HL-60/S4 (cell line): ENCODE data around the gene ATP10A.
"Not testable (repeated sequence)": the region's sequence is repeated elsewhere in the genome, so short reads cannot be mapped to it uniquely, and the experiment has no call there.

Source experiments
- in situ Hi-C: fragments of 300-500 bp; cut with MboI; formaldehyde crosslinking; loops from 2 replicates; pipeline ENCODE4 v1.14.3; 2022; ENCODE audit warnings: low sequenced_read_pairs

Gene ATP10A

GRCh38 chr15:25883463-25884259, 20.5 kb upstream of the ATP10A start:
- in situ Hi-C loops, result no loop called here

- in situ Hi-C loops, result no loop called here
Measured at GRCh38 chr15:25882466-25882865, 19.3 kb upstream of the ATP10A start.

GRCh38 chr15:25880877-25881276, 17.8 kb upstream of the ATP10A start:
- in situ Hi-C loops, result not testable (repeated sequence)

- in situ Hi-C loops, result no loop called here
Measured at GRCh38 chr15:25880411-25880810, 17.3 kb upstream of the ATP10A start.

GRCh38 chr15:25879438-25879837, 16.3 kb upstream of the ATP10A start:
- in situ Hi-C loops, result no loop called here

GRCh38 chr15:25877681-25878080, 14.6 kb upstream of the ATP10A start:
- in situ Hi-C loops, result no loop called here

GRCh38 chr15:25876231-25877140, 13.4 kb upstream of the ATP10A start:
- in situ Hi-C loops, result no loop called here

GRCh38 chr15:25875566-25875965, 12.4 kb upstream of the ATP10A start:
- in situ Hi-C loops, result no loop called here

GRCh38 chr15:25874379-25874778, 11.3 kb upstream of the ATP10A start:
- in situ Hi-C loops, result no loop called here

- in situ Hi-C loops, result no loop called here
Measured at GRCh38 chr15:25871403-25871802, 8.3 kb upstream of the ATP10A start.

- in situ Hi-C loops, result no loop called here
Measured at GRCh38 chr15:25870938-25871337, 7.8 kb upstream of the ATP10A start.

GRCh38 chr15:25869701-25870100, 6.6 kb upstream of the ATP10A start:
- in situ Hi-C loops, result no loop called here

GRCh38 chr15:25866874-25867273, 3.7 kb upstream of the ATP10A start:
- in situ Hi-C loops, result no loop called here

GRCh38 chr15:25866251-25866650, 3.1 kb upstream of the ATP10A start:
- in situ Hi-C loops, result no loop called here

GRCh38 chr15:25864966-25865365, 1.8 kb upstream of the ATP10A start:
- in situ Hi-C loops, result no loop called here

GRCh38 chr15:25863968-25864580, 947 bp upstream of the ATP10A start:
- in situ Hi-C loops, result no loop called here

GRCh38 chr15:25862472-25863110, 536 bp downstream of the ATP10A start:
- in situ Hi-C loops, result no loop called here

GRCh38 chr15:25862071-25862471, 1.1 kb downstream of the ATP10A start:
- in situ Hi-C loops, result no loop called here

GRCh38 chr15:25860885-25861866, 2.0 kb downstream of the ATP10A start:
- in situ Hi-C loops, result no loop called here
